NCI-H446 (cell line): ENCODE results near the gene GPC5.
"Not testable (repeated sequence)": the region's sequence is repeated elsewhere in the genome, so short reads cannot be mapped to it uniquely, and the experiment has no call there.

Experiments used
- DNase-seq, 2 experiments: peaks; one replicate each; lab custom pipeline; 2025; lab: John Stamatoyannopoulos, UW

Gene GPC5

GRCh38 chr13:92461831-92462230 lies 1063.4 kb downstream of the GPC5 start:
- no peak for DNase-seq

GRCh38 chr13:92463134-92463533 lies 1064.7 kb downstream of the GPC5 start:
- DNase-seq = peak; percentile 11 to 80

- DNase-seq = no peak
These were observed 1075.5 kb downstream of the GPC5 start for GRCh38 chr13:92473765-92474475.

GRCh38 chr13:92480387-92480786 lies 1082.0 kb downstream of the GPC5 start:
- no peak for DNase-seq

GRCh38 chr13:92482790-92483189 lies 1084.4 kb downstream of the GPC5 start:
- not testable (repeated sequence) for DNase-seq

GRCh38 chr13:92483894-92484293 lies 1085.5 kb downstream of the GPC5 start:
- no peak for DNase-seq

- DNase-seq = no peak
These were observed 1088.8 kb downstream of the GPC5 start for GRCh38 chr13:92487238-92487637.

- DNase-seq = no peak
These were observed 1089.9 kb downstream of the GPC5 start for GRCh38 chr13:92488249-92488852.

- no peak for DNase-seq
These were observed 1093.4 kb downstream of the GPC5 start for GRCh38 chr13:92491839-92492238.

- DNase-seq = no peak
These were observed 1096.5 kb downstream of the GPC5 start for GRCh38 chr13:92494915-92495314.

- no peak for DNase-seq
These were observed 1101.8 kb downstream of the GPC5 start for GRCh38 chr13:92500192-92500591.

- no peak for DNase-seq
These were observed 1112.0 kb downstream of the GPC5 start for GRCh38 chr13:92510416-92510815.

GRCh38 chr13:92512852-92513251 lies 1114.4 kb downstream of the GPC5 start:
- no peak for DNase-seq

GRCh38 chr13:92513672-92514071 lies 1115.3 kb downstream of the GPC5 start:
- no peak for DNase-seq

GRCh38 chr13:92514420-92515125 lies 1116.2 kb downstream of the GPC5 start:
- no peak for DNase-seq

GRCh38 chr13:92516878-92517277 lies 1118.5 kb downstream of the GPC5 start:
- not testable (repeated sequence) for DNase-seq

GRCh38 chr13:92518622-92519021 lies 1120.2 kb downstream of the GPC5 start:
- not testable (repeated sequence) for DNase-seq

- DNase-seq = no peak
These were observed 1131.9 kb downstream of the GPC5 start for GRCh38 chr13:92530364-92530763.

- DNase-seq = no peak
These were observed 1137.0 kb downstream of the GPC5 start for GRCh38 chr13:92535222-92536006.

- no peak for DNase-seq
These were observed 1139.0 kb downstream of the GPC5 start for GRCh38 chr13:92537471-92537870.

GRCh38 chr13:92538164-92538563 lies 1139.7 kb downstream of the GPC5 start:
- DNase-seq = no peak

GRCh38 chr13:92539148-92539547 lies 1140.7 kb downstream of the GPC5 start:
- DNase-seq = not testable (repeated sequence)
